Neural cell (in vitro differentiated cells): ENCODE measurements around the gene UNC5C. TPM values are rescaled to one million over a fixed set of nuclear protein-coding genes. Genes with fewer than 3 reads are reported as not detected.

Experiments used
- H2AFZ ChIP-seq: fragments of 200-600, 300-800 bp; sonication (generic), shearing (Covaris generic); 2 replicates; pipeline ENCODE4 v1.6.0; 2014; ENCODE audit warnings: low read depth, mild to moderate bottlenecking, antibody characterized with exemption, low read length, moderate library complexity
- H3F3A ChIP-seq: fragments of 200-600 bp; shearing (Covaris generic); 2 replicates; pipeline ENCODE4 v1.6.1; 2016; ENCODE audit warnings: mild to moderate bottlenecking, moderate library complexity, mixed read lengths, antibody characterized with exemption, low read length; ENCODE audit not compliant: insufficient read depth, poor library complexity, severe bottlenecking
- H3K27ac ChIP-seq: fragments of 200-600, 300-800 bp; sonication (generic), shearing (Covaris generic); 2 replicates; pipeline ENCODE4 v1.5.1; 2014; ENCODE audit warnings: mild to moderate bottlenecking, low read length, moderate library complexity
- H3K27me3 ChIP-seq: fragments of 300-800, 200-600 bp; sonication (generic), shearing (Covaris generic); 2 replicates; pipeline ENCODE4 v1.6.0; 2014; ENCODE audit warnings: mild to moderate bottlenecking, low read depth, low read length, moderate library complexity; ENCODE audit not compliant: insufficient read depth
- H3K36me3 ChIP-seq: fragments of 300-800, 200-600 bp; sonication (generic), shearing (Covaris generic); 2 replicates; pipeline ENCODE4 v1.5.1; 2014; ENCODE audit warnings: mild to moderate bottlenecking, antibody characterized with exemption, low read length, moderate library complexity; ENCODE audit not compliant: insufficient read depth
- H3K4me2 ChIP-seq: fragments of 300-800, 200-600 bp; sonication (generic), shearing (Covaris generic); 2 replicates; pipeline ENCODE4 v1.6.0; 2014; ENCODE audit warnings: mild to moderate bottlenecking, low read length
- H3K4me3 ChIP-seq: fragments of 300-800, 200-600 bp; sonication (generic), shearing (Covaris generic); 2 replicates; pipeline ENCODE4 v1.5.1; 2014; ENCODE audit warnings: mild to moderate bottlenecking, low read length, moderate library complexity
- H3K79me2 ChIP-seq: fragments of 200-600 bp; shearing (Covaris generic); replicated peaks from 2 replicates; pipeline ENCODE4 v1.6.0; 2014; ENCODE audit warnings: mild to moderate bottlenecking, low read length, moderate library complexity; ENCODE audit not compliant: insufficient read depth
- H3K9ac ChIP-seq: fragments of 300-800, 200-600 bp; sonication (generic), shearing (Covaris generic); 2 replicates; pipeline ENCODE4 v1.6.1; 2016; ENCODE audit warnings: mild to moderate bottlenecking, low read length, mixed read lengths
- H3K9me2 ChIP-seq: fragments of 200-600 bp; shearing (Covaris generic); 2 replicates; pipeline ENCODE4 v1.6.1; 2016; ENCODE audit warnings: mild to moderate bottlenecking, low read length, mixed read lengths; ENCODE audit not compliant: insufficient read depth
- H3K9me3 ChIP-seq: fragments of 200-600, 300-800 bp; sonication (generic), shearing (Covaris generic); 2 replicates; pipeline ENCODE4 v1.6.1; 2016; ENCODE audit warnings: mild to moderate bottlenecking, mixed run types, low read length, moderate library complexity, mixed read lengths
- H4K20me1 ChIP-seq: fragments of 200-600 bp; shearing (Covaris generic); 2 replicates; pipeline ENCODE4 v1.6.1; 2016; ENCODE audit warnings: mild to moderate bottlenecking, mixed run types; ENCODE audit not compliant: insufficient read depth
- EP300 ChIP-seq: fragments of 450-650 bp; conservative IDR thresholded peaks from 2 replicates; pipeline ENCODE4 v1.6.1; 2014; ENCODE audit warnings: antibody characterized with exemption, mild to moderate bottlenecking, moderate library complexity; ENCODE audit not compliant: poor library complexity, severe bottlenecking
- EZH2 ChIP-seq: fragments of 200-600, 300-800 bp; shearing (Covaris generic), sonication (generic); IDR thresholded peaks from 2 replicates; pipeline ENCODE4 v1.6.1; 2014; ENCODE audit warnings: antibody characterized with exemption, low read length, borderline replicate concordance, mild to moderate bottlenecking; ENCODE audit not compliant: insufficient read depth, poor library complexity, severe bottlenecking
- MXI1 ChIP-seq: fragments of 450-650 bp; conservative IDR thresholded peaks from 2 replicates; pipeline ENCODE4 v1.6.1; 2014; ENCODE audit warnings: antibody characterized with exemption, mild to moderate bottlenecking; ENCODE audit not compliant: poor library complexity, severe bottlenecking
- POLR2AphosphoS5 ChIP-seq: IDR thresholded peaks from 2 replicates; pipeline ENCODE4 v1.6.1; 2012
- RAD21 ChIP-seq: fragments of 450-650 bp; conservative IDR thresholded peaks from 2 replicates; pipeline ENCODE4 v1.6.1; 2014; ENCODE audit warnings: antibody characterized with exemption, mild to moderate bottlenecking, moderate library complexity
- REST ChIP-seq: IDR thresholded peaks from 2 replicates; pipeline ENCODE4 v1.6.1; 2012; ENCODE audit warnings: borderline replicate concordance
- SMC3 ChIP-seq: fragments of 450-650 bp; conservative IDR thresholded peaks from 2 replicates; pipeline ENCODE4 v1.6.1; 2014; ENCODE audit warnings: antibody characterized with exemption, mild to moderate bottlenecking, moderate library complexity; ENCODE audit not compliant: poor library complexity
- TAF1 ChIP-seq: IDR thresholded peaks from 2 replicates; pipeline ENCODE4 v1.6.1; 2012; ENCODE audit warnings: low read depth
- polyA plus RNA-seq: library from polyadenylated mRNA; depleted of rRNA; stranded (reverse); fragments of >200 nt; gene quantifications from 2 replicates; pipeline ENCODE4 v1.2.3, GENCODE V29; 2014
- TF ChIP-seq, protein P1 (sequence below): fragments of 450-650 bp; IDR thresholded peaks from 2 replicates; pipeline ENCODE4 v1.5.1; 2014; ENCODE audit warnings: antibody characterized with exemption, mild to moderate bottlenecking, moderate library complexity; ENCODE audit not compliant: poor library complexity, severe bottlenecking

UNC5C gene
- polyA plus RNA-seq, 1 donor from 2014 or later: 0.56 TPM

DNA sequence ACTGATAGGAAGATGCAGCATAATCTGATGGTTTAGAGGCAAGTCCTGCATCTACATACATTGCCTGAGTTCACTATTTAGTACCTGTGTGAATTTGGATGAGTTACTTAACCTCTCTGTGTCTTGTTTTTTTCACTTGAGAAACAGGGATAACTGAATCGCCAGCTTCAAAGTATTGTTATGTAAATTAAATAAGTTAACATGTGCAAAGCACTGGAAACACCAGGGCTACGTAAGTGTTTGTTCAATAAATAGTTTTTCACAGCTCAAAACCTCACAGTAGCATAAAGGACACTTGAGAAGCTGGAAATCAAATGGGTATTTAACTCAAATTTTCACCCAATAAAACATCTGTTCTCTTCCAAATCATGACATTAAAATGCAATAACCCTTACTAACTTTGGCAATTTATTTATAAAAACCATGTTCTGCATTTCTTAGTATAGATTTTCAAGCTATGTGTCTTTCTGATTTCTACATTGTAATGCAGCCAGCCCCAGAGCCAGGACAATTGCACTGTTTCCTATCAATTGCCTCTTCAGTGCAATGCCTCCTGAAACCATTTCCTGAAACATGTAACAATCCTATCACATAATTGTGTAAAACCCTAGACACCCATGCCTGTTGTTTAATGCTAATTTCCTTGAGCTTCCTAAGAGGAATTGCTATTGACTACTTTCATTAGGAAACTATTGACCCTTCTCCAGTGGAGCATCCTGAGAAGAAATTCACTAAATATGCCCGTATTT is 177.1 kb downstream of the UNC5C start:
- Histone ChIP-seq H3K27me3 (no peaks in the 10 kb centered on the region), H2AFZ (no peak overlapping the region), H3F3A (no peaks in the 10 kb centered on the region), H3K79me2 (no peaks in the 10 kb centered on the region), H3K36me3 (no peaks in the 10 kb centered on the region), H3K27ac (no peak overlapping the region), H3K9ac (no peak overlapping the region), H3K4me2 (no peak overlapping the region), H4K20me1 (no peaks in the 10 kb centered on the region), H3K9me2 (no peaks in the 10 kb centered on the region), H3K4me3 (no peak overlapping the region), H3K9me3 (no peaks in the 10 kb centered on the region)
- TF ChIP-seq, protein P1, sequence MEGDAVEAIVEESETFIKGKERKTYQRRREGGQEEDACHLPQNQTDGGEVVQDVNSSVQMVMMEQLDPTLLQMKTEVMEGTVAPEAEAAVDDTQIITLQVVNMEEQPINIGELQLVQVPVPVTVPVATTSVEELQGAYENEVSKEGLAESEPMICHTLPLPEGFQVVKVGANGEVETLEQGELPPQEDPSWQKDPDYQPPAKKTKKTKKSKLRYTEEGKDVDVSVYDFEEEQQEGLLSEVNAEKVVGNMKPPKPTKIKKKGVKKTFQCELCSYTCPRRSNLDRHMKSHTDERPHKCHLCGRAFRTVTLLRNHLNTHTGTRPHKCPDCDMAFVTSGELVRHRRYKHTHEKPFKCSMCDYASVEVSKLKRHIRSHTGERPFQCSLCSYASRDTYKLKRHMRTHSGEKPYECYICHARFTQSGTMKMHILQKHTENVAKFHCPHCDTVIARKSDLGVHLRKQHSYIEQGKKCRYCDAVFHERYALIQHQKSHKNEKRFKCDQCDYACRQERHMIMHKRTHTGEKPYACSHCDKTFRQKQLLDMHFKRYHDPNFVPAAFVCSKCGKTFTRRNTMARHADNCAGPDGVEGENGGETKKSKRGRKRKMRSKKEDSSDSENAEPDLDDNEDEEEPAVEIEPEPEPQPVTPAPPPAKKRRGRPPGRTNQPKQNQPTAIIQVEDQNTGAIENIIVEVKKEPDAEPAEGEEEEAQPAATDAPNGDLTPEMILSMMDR: no peak
- TF ChIP-seq EP300 (no peak), MXI1 (no peak), TAF1 (no peak), RAD21 (no peak), SMC3 (no peak), EZH2 (no peak), REST (no peak)

GRCh38 chr4:95367824-95368223 is 180.9 kb downstream of the UNC5C start:
- Histone ChIP-seq H3K27me3 (no peaks in the 10 kb centered on the region), H3K79me2 (no peaks in the 10 kb centered on the region), H2AFZ (no peak overlapping the region), H4K20me1 (no peaks in the 10 kb centered on the region), H3K4me3 (no peak overlapping the region), H3K9me2 (no peaks in the 10 kb centered on the region), H3K9ac (no peak overlapping the region), H3K4me2 (no peak overlapping the region), H3F3A (no peaks in the 10 kb centered on the region), H3K9me3 (no peaks in the 10 kb centered on the region), H3K36me3 (no peaks in the 10 kb centered on the region), H3K27ac (no peak overlapping the region)
- TF ChIP-seq RAD21 (no peak), POLR2AphosphoS5 (peak; percentile 79), TAF1 (no peak), EZH2 (no peak), MXI1 (no peak), EP300 (peak; percentile 78), REST (peak; percentile 30)
